ENCODE measurements around the gene FBN2.

DNA sequence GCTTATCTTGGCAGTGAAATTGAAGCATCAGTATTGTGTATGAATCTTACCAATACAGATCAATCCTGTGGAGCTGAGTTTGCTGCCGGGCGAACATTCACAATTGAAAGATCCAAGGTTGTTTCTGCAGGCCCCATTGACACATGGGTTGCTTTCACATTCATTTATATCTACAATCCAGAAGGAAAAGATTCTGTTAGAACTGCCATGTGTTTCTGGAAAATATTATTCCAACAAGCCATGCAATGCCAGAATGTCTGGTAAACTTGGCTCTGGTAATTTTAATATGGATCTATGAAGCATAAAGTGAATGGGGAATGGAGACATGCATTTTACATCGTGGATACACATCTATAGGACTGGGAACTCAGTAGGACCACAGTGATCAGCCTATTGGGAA, 180.8 kb downstream of the FBN2 start:
- TF ChIP-seq REST (IDR thresholded peaks at IDR 0.05; ENCODE audit: borderline replicate concordance) (no peak), EP300 (conservative IDR thresholded peaks at IDR 0.05; ENCODE audit: poor library complexity, severe bottlenecking) (no peak), POLR2AphosphoS5 (IDR thresholded peaks at IDR 0.05) (no peak), SMC3 (conservative IDR thresholded peaks at IDR 0.05; ENCODE audit: poor library complexity) (no peak), EZH2 (IDR thresholded peaks at IDR 0.05; ENCODE audit: borderline replicate concordance, insufficient read depth, low read length, poor library complexity, severe bottlenecking) (no peak), MXI1 (conservative IDR thresholded peaks at IDR 0.05; ENCODE audit: poor library complexity, severe bottlenecking) (no peak), RAD21 (conservative IDR thresholded peaks at IDR 0.05) (no peak)
- TF ChIP-seq, protein P1, sequence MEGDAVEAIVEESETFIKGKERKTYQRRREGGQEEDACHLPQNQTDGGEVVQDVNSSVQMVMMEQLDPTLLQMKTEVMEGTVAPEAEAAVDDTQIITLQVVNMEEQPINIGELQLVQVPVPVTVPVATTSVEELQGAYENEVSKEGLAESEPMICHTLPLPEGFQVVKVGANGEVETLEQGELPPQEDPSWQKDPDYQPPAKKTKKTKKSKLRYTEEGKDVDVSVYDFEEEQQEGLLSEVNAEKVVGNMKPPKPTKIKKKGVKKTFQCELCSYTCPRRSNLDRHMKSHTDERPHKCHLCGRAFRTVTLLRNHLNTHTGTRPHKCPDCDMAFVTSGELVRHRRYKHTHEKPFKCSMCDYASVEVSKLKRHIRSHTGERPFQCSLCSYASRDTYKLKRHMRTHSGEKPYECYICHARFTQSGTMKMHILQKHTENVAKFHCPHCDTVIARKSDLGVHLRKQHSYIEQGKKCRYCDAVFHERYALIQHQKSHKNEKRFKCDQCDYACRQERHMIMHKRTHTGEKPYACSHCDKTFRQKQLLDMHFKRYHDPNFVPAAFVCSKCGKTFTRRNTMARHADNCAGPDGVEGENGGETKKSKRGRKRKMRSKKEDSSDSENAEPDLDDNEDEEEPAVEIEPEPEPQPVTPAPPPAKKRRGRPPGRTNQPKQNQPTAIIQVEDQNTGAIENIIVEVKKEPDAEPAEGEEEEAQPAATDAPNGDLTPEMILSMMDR (IDR thresholded peaks at IDR 0.05; ENCODE audit: poor library complexity, severe bottlenecking), result no peak
